ENCODE data around the gene INCA1. TPM values are rescaled to one million over a fixed set of nuclear protein-coding genes. Genes with fewer than 3 reads are reported as not detected.
A peak's percentile ranks its signal among the peaks of the same experiment; 100 is the strongest.

INCA1 gene
- total and polyA plus RNA-seq, 2 of the 13 experiments (the other 11 are each of a cell fraction or from before 2014, with no cell fraction given): 0.93 to 2.6 TPM

- TF ChIP-seq ZNF777 (CRISPR knock-in tag; IDR thresholded peaks at IDR 0.05): peak; percentile 77; the same call in 1 of the 2 replicates
- no peak for TF ChIP-seq FIP1L1 (IDR thresholded peaks at IDR 0.05; ENCODE audit: borderline replicate concordance, insufficient read depth, low read depth, low read length)
- TF ChIP-seq GRHL1 (CRISPR knock-in tag; conservative IDR thresholded peaks at IDR 0.05): no peak
- TF ChIP-seq ZBTB39 (CRISPR knock-in tag; IDR thresholded peaks at IDR 0.05): peak; percentile 54; the same call in 1 of the 2 replicates
- no peak for TF ChIP-seq ZHX1 (CRISPR knock-in tag; IDR thresholded peaks at IDR 0.05; ENCODE audit: low read depth)
- TF ChIP-seq MED1 (CRISPR knock-in tag; IDR thresholded peaks at IDR 0.05): 0 out of 2 replicates have a peak, but pooled peaks have one; percentile 2
- TF ChIP-seq CREM (IDR thresholded peaks at IDR 0.05): no peak
- TF ChIP-seq CREM (CRISPR knock-in tag; IDR thresholded peaks at IDR 0.05): no peak
- no peak for TF ChIP-seq ZNF446 (CRISPR knock-in tag; IDR thresholded peaks at IDR 0.05)
- TF ChIP-seq CERS6 (CRISPR knock-in tag; IDR thresholded peaks at IDR 0.05): no peak
- TF ChIP-seq MIXL1 (CRISPR knock-in tag; IDR thresholded peaks at IDR 0.05): no peak
- TF ChIP-seq CREBL2 (CRISPR knock-in tag; IDR thresholded peaks at IDR 0.05; ENCODE audit: borderline replicate concordance): no peak
- no peak for TF ChIP-seq DBP (CRISPR knock-in tag; IDR thresholded peaks at IDR 0.05; ENCODE audit: not compliant biosample characterization)
- TF ChIP-seq ZNF414 (CRISPR knock-in tag; IDR thresholded peaks at IDR 0.05): peak; percentile 64; the same call in 1 of the 2 replicates
- no peak; a peak in 1 of 4 replicates for TF ChIP-seq ATF4 (CRISPR knock-in tag; IDR thresholded peaks at IDR 0.05)
- TF ChIP-seq ZKSCAN1 (IDR thresholded peaks at IDR 0.05; ENCODE audit: low read length): no peak
- TF ChIP-seq RXRA (CRISPR knock-in tag; IDR thresholded peaks at IDR 0.05): 0 out of 2 replicates have a peak, but pooled peaks have one; percentile 7
- TF ChIP-seq POLR2AphosphoS5 (IDR thresholded peaks at IDR 0.05; ENCODE audit: low read depth, low read length): peak; percentile 40; the same call in 1 of the 2 replicates
These were observed 47.1 kb downstream of the INCA1 start (continued) for GRCh38 chr17:4950075-4950745.

Data from HepG2 (cell line).